H9 (cell line): Measurements from ENCODE around the gene PPARD. TPM values are rescaled to one million over a fixed set of nuclear protein-coding genes. Genes with fewer than 3 reads are reported as not detected.

ENCODE experiments used
- DNase-seq: peaks from one replicate; pipeline ENCODE4 v3.0.0-alpha.2; 2017
- H2AFZ ChIP-seq: one replicate; pipeline ENCODE4 v1.6.1; 2013; ENCODE audit warnings: mild to moderate bottlenecking, low read length, control low read depth, moderate library complexity
- H2AK5ac ChIP-seq: 2 replicates; pipeline ENCODE4 v1.6.1; 2013; ENCODE audit warnings: low read length, control low read depth, mixed read lengths; ENCODE audit not compliant: insufficient read length
- H2BK120ac ChIP-seq: one replicate; pipeline ENCODE4 v1.6.1; 2013; ENCODE audit warnings: low read depth, mild to moderate bottlenecking, low read length, control low read depth, inconsistent platforms; ENCODE audit not compliant: poor library complexity, severe bottlenecking
- H2BK12ac ChIP-seq: 2 replicates; pipeline ENCODE4 v1.6.1; 2013; ENCODE audit warnings: low read length, control low read depth, mixed read lengths, low read depth; ENCODE audit not compliant: insufficient read length
- H2BK15ac ChIP-seq: 2 replicates; pipeline ENCODE4 v1.6.1; 2013; ENCODE audit warnings: low read depth, low read length, control low read depth
- H2BK20ac ChIP-seq: one replicate; pipeline ENCODE4 v1.6.1; 2013; ENCODE audit warnings: low read depth, mild to moderate bottlenecking, low read length, control low read depth, inconsistent platforms; ENCODE audit not compliant: poor library complexity, severe bottlenecking
- H2BK5ac ChIP-seq: 2 replicates; pipeline ENCODE4 v1.6.1; 2013; ENCODE audit warnings: low read length, control low read depth, mixed read lengths; ENCODE audit not compliant: insufficient read length
- H3K14ac ChIP-seq: 2 replicates; pipeline ENCODE4 v1.6.1; 2013; ENCODE audit warnings: low read length, control low read depth; ENCODE audit not compliant: insufficient read depth
- H3K18ac ChIP-seq: 2 replicates; pipeline ENCODE4 v1.6.1; 2013; ENCODE audit warnings: low read depth, mild to moderate bottlenecking, mixed read lengths, low read length, control low read depth; ENCODE audit not compliant: insufficient read length
- H3K23ac ChIP-seq: 2 replicates; pipeline ENCODE4 v1.6.1; 2013; ENCODE audit warnings: low read length, control low read depth, mixed read lengths, low read depth; ENCODE audit not compliant: insufficient read length
- H3K23me2 ChIP-seq: 2 replicates; pipeline ENCODE4 v1.6.1; 2013; ENCODE audit warnings: low read depth, mild to moderate bottlenecking, mixed read lengths, low read length, control low read depth; ENCODE audit not compliant: insufficient read length, poor library complexity, severe bottlenecking
- H3K27ac ChIP-seq: 2 replicates; pipeline ENCODE4 v1.5.1; 2013; ENCODE audit warnings: low read length, control low read depth, mixed read lengths, low read depth; ENCODE audit not compliant: insufficient read length
- H3K27me3 ChIP-seq: 2 replicates; pipeline ENCODE4 v1.6.1; 2013; ENCODE audit warnings: low read length, control low read depth, inconsistent platforms; ENCODE audit not compliant: insufficient read depth
- H3K4ac ChIP-seq: 2 replicates; pipeline ENCODE4 v1.6.1; 2013; ENCODE audit warnings: low read depth, mild to moderate bottlenecking, control low read depth, inconsistent platforms, low read length, moderate library complexity
- H3K4me1 ChIP-seq: 2 replicates; pipeline ENCODE4 v1.6.1; 2013; ENCODE audit warnings: low read length, control low read depth, inconsistent platforms; ENCODE audit not compliant: insufficient read depth
- H3K4me2 ChIP-seq: 2 replicates; pipeline ENCODE4 v1.6.1; 2013; ENCODE audit warnings: low read length, control low read depth, mixed read lengths; ENCODE audit not compliant: insufficient read length, insufficient read depth
- H3K56ac ChIP-seq: 2 replicates; pipeline ENCODE4 v1.6.1; 2013; ENCODE audit warnings: low read depth, mild to moderate bottlenecking, mixed read lengths, low read length, control low read depth; ENCODE audit not compliant: insufficient read length
- H3K79me1 ChIP-seq: 2 replicates; pipeline ENCODE4 v1.6.1; 2013; ENCODE audit warnings: low read depth, mild to moderate bottlenecking, moderate library complexity, low read length, control low read depth, inconsistent platforms; ENCODE audit not compliant: insufficient read depth, poor library complexity, severe bottlenecking
- H3K79me2 ChIP-seq: 2 replicates; pipeline ENCODE4 v1.6.1; 2013; ENCODE audit warnings: low read length, control low read depth, inconsistent platforms; ENCODE audit not compliant: insufficient read depth
- H3K9ac ChIP-seq: 2 replicates; pipeline ENCODE4 v1.6.1; 2013; ENCODE audit warnings: low read length, control low read depth, mixed read lengths; ENCODE audit not compliant: insufficient read length; ENCODE audit errors: extremely low read depth
- H3K9me3 ChIP-seq: one replicate; pipeline ENCODE4 v1.6.1; 2013; ENCODE audit warnings: low read depth, low read length, inconsistent platforms; ENCODE audit not compliant: control insufficient read depth
- H3T11ph ChIP-seq: one replicate; pipeline ENCODE4 v1.6.1; 2013; ENCODE audit warnings: mild to moderate bottlenecking, low read length, control low read depth, inconsistent platforms
- H4K20me1 ChIP-seq: one replicate; pipeline ENCODE4 v1.6.1; 2013; ENCODE audit not compliant: control insufficient read depth, insufficient read length, insufficient read depth
- H4K5ac ChIP-seq: 2 replicates; pipeline ENCODE4 v1.6.1; 2013; ENCODE audit warnings: low read depth, mild to moderate bottlenecking, mixed read lengths, low read length, control low read depth; ENCODE audit not compliant: insufficient read length
- H4K8ac ChIP-seq: replicated peaks from 2 replicates; pipeline ENCODE4 v1.6.1; 2013; ENCODE audit warnings: low read length, control low read depth, mixed read lengths, low read depth; ENCODE audit not compliant: insufficient read length
- H4K91ac ChIP-seq: 2 replicates; pipeline ENCODE4 v1.6.1; 2013; ENCODE audit warnings: low read depth, mild to moderate bottlenecking, moderate library complexity, mixed read lengths, low read length, control low read depth; ENCODE audit not compliant: insufficient read length
- H3K27ac Mint-ChIP-seq, 3 experiments: 2 replicates in 2 of 3; 3 replicates in 1 of 3; pipeline ENCODE4 v1.8.0; 2020 to 2021; ENCODE audit warnings: mixed read lengths in 3 of 3, mild to moderate bottlenecking in 1 of 3, moderate library complexity in 1 of 3
- H3K27me3 Mint-ChIP-seq: 2 replicates; pipeline ENCODE4 v1.8.0; 2021; ENCODE audit warnings: low read depth, mild to moderate bottlenecking, moderate library complexity, mixed read lengths
- H3K36me3 Mint-ChIP-seq, 3 experiments: 2 replicates in 2 of 3; 3 replicates in 1 of 3; pipeline ENCODE4 v1.8.0; 2020 to 2021; ENCODE audit warnings: low read depth in 3 of 3, mixed read lengths in 3 of 3; ENCODE audit not compliant: insufficient read depth in 1 of 3
- H3K4me1 Mint-ChIP-seq, 2 experiments: 2 replicates each; pipeline ENCODE4 v1.8.0; 2020; ENCODE audit warnings: mixed read lengths in 2 of 2
- H3K4me3 Mint-ChIP-seq, 2 experiments: 2 replicates in 1 of 2; 3 replicates in 1 of 2; pipeline ENCODE4 v1.8.0; 2020 to 2021; ENCODE audit warnings: mild to moderate bottlenecking in 2 of 2, mixed read lengths in 2 of 2, moderate library complexity in 1 of 2
- H3K9me3 Mint-ChIP-seq, 2 experiments: 2 replicates in 1 of 2; 3 replicates in 1 of 2; pipeline ENCODE4 v1.8.0; 2020; ENCODE audit warnings: mild to moderate bottlenecking in 2 of 2, mixed read lengths in 2 of 2, moderate library complexity in 1 of 2
- CTCF ChIP-seq: fragments of 200-600 bp; sonication (generic); conservative IDR thresholded peaks from 3 replicates; pipeline ENCODE4 v1.8.0; 2021; ENCODE audit warnings: antibody characterized with exemption, mild to moderate bottlenecking
- WGBS: extraction: QIAGEN DNeasy Blood & Tissue Kit; methylation state at CpG from one replicate; pipeline ENCODE4 v1.1.7; 2013; ENCODE audit warnings: missing lambda C conversion rate, low lambda C conversion rate, mixed read lengths; ENCODE audit not compliant: insufficient read length; ENCODE audit errors: extremely low coverage; 5-methylcytosine and 5-hydroxymethylcytosine counted together
- total RNA-seq: library from RNA; stranded (reverse); gene quantifications from 2 replicates; pipeline ENCODE4 v1.2.1, GENCODE V29; 2021

The PPARD gene
- total RNA-seq, 1 experiment from 2014 or later, result 11.7 TPM

GRCh38 chr6:35368038-35368887 is 25.9 kb downstream of the PPARD start:
- H3K27ac Mint-ChIP-seq, result no peak overlapping the region
- no peaks in the 10 kb centered on the region for H3K9me3 Mint-ChIP-seq
- no peaks in the 10 kb centered on the region for H3K27me3 ChIP-seq
- H3K4me1 Mint-ChIP-seq, result peaks cover 3 to 7% of the 10 kb centered on the region in 2 experiments
- no peak for TF ChIP-seq CTCF
- no peaks in the 10 kb centered on the region for H4K20me1 ChIP-seq
- H3K36me3 Mint-ChIP-seq, result peaks cover 0 to 2% (median 0%) of the 10 kb centered on the region in 3 experiments; a peak in 2 of 7 replicates
- H2BK15ac ChIP-seq, result no peak overlapping the region
- H4K8ac ChIP-seq, result no peak overlapping the region
- no peak overlapping the region for H2BK20ac ChIP-seq
- DNase-seq, result no peak
- no peak overlapping the region for H3T11ph ChIP-seq
- no peak overlapping the region for H3K4me2 ChIP-seq
- H3K79me2 ChIP-seq, result no peaks in the 10 kb centered on the region
- H2AK5ac ChIP-seq, result no peak overlapping the region
- H3K4me3 Mint-ChIP-seq, result no peak overlapping the region
- H3K56ac ChIP-seq, result no peak overlapping the region
- no peak overlapping the region for H2BK5ac ChIP-seq
- no peaks in the 10 kb centered on the region for H3K27me3 Mint-ChIP-seq
- H3K4me1 ChIP-seq, result peaks cover 2% of the 10 kb centered on the region; the same call in 1 of the 2 replicates
- H4K91ac ChIP-seq, result no peak overlapping the region
- H2BK120ac ChIP-seq, result no peak overlapping the region
- H3K9ac ChIP-seq, result no peak overlapping the region
- no peaks in the 10 kb centered on the region for H3K9me3 ChIP-seq
- no CpG with 5 or more reads among the region's 2 CpGs for WGBS
- no peaks in the 10 kb centered on the region for H3K79me1 ChIP-seq
- no peak overlapping the region for H4K5ac ChIP-seq
- no peak overlapping the region for H3K18ac ChIP-seq
- no peak overlapping the region for H3K4ac ChIP-seq
- H2BK12ac ChIP-seq, result no peak overlapping the region
- no peak overlapping the region for H3K14ac ChIP-seq
- H3K23me2 ChIP-seq, result no peaks in the 10 kb centered on the region
- no peak overlapping the region for H3K27ac ChIP-seq
- H2AFZ ChIP-seq, result no peak overlapping the region
- H3K23ac ChIP-seq, result no peak overlapping the region
